Measurements from ENCODE around the gene OR5AP2. TPM values are rescaled to one million over a fixed set of nuclear protein-coding genes. Genes with fewer than 3 reads are reported as not detected.
"Not testable (repeated sequence)": the region's sequence is repeated elsewhere in the genome, so short reads cannot be mapped to it uniquely, and the experiment has no call there.

OR5AP2 gene
- total RNA-seq (not detected), polyA plus RNA-seq (ENCODE audit: insufficient read length in 2 of 2) (not detected)
- long read RNA-seq, donor 1 = 0 reads
- long read RNA-seq, donor 2 = 0 reads
- long read RNA-seq, donor 3 = 0 reads
- long read RNA-seq, donor 4 = 0 reads

DNA sequence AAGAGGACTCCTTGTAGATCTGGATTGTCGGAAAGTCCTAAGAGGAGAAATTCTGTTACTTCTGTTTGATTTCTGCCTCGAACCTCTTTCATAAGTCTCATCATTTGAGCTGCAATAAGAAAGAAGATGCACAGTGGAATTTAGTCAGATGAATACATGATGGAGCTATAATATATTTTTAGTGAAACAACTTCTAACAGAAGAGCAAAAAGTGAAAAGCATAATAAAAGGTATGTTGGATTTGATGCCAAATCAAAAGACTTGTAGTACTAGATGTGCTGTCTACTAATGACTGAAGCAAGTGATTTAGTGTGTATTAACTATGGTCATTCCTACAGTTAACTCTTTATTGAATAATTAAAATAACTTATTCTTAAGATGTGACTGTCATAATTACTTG lies at the start of gene OR5AP2:
OR5AP2 (minus strand) TSS at position 101 of the 400 bp plus-strand sequence; CDS start at position 101, 0 bp downstream.
- H3K4me3 ChIP-seq (ENCODE audit: low read depth, low read length) = no peak within 1 kb of the TSS
- no CpG with 5 or more reads among the region's 2 CpGs for WGBS (ENCODE audit: insufficient coverage)
- no peaks in the 10 kb centered on the region for H3K27me3 ChIP-seq (ENCODE audit: control insufficient read depth, insufficient read depth, low read length)
- no peaks in the 10 kb centered on the region for H3K9me3 ChIP-seq (ENCODE audit: control insufficient read depth, insufficient read depth, low read length)
- H3K36me3 ChIP-seq (ENCODE audit: control insufficient read depth, insufficient read depth, low read length) = no peaks in the 10 kb centered on the region
- no peaks in the 10 kb centered on the region for H3K4me1 ChIP-seq (ENCODE audit: control insufficient read depth, insufficient read depth, low read length)
- no peak for DNase-seq (ENCODE audit: low read depth in 4 of 6, low spot score in 6 of 6)
- H3K27ac ChIP-seq (ENCODE audit: low read depth, low read length) = no peak within 1 kb of the TSS

DNA sequence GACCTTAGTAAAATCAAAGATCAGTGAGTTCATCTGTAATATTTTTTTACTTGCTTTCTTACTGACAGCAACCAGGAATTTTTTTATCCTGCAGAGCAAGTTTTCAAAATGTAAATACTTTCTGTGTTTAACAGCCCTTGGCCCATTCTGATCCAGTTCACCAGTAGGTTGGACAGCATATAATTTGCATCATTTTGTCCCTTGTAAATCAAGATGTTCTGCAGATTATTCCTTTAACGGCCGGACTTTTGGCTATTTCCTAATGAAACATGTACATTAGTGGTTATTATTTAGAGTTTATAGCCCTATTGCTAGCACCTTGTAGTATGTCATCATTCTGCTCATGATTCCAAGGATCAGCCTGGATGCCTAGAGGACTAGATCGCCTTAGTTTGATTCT lies 48.9 kb upstream of the OR5AP2 start:
- not testable (repeated sequence) for H3K27me3 ChIP-seq (ENCODE audit: control insufficient read depth, insufficient read depth, low read length); DNase-seq (ENCODE audit: low read depth in 4 of 6, low spot score in 6 of 6); H3K36me3 ChIP-seq (ENCODE audit: control insufficient read depth, insufficient read depth, low read length); H3K4me3 ChIP-seq (ENCODE audit: low read depth, low read length); H3K4me1 ChIP-seq (ENCODE audit: control insufficient read depth, insufficient read depth, low read length); H3K9me3 ChIP-seq (ENCODE audit: control insufficient read depth, insufficient read depth, low read length); H3K27ac ChIP-seq (ENCODE audit: low read depth, low read length)
- no CpG with 5 or more reads among the region's 3 CpGs for WGBS (ENCODE audit: insufficient coverage)

DNA sequence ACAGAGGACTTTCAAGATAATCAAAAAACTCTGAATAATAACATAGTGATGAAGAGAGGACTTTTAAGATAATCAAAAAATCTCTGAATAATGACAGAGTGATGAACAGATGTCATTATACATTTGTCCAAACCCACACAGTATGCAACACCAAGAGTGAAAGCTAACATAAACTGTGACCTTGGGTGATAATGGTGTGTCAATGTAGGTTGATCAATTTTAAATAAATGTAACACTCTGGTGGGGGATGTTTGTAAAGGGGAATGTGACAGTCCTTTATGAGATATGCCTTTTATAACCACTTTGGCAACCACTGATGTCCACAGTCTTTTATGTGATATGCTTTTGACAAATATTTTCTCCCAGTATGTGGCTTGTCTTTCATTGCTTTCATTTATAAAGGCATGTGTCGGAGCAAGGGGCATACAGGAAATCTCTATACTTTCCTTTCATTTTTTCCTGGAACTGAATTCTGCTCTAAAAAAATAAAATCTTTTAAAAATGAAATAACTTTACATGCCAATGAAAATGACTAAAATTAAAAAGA lies 46.4 kb upstream of the OR5AP2 start:
- no peaks in the 10 kb centered on the region for H3K9me3 ChIP-seq (ENCODE audit: control insufficient read depth, insufficient read depth, low read length)
- no peaks in the 10 kb centered on the region for H3K27me3 ChIP-seq (ENCODE audit: control insufficient read depth, insufficient read depth, low read length)
- H3K27ac ChIP-seq (ENCODE audit: low read depth, low read length) = no peak overlapping the region
- WGBS (ENCODE audit: insufficient coverage) = no CpG with 5 or more reads among the region's 1 CpG
- no peaks in the 10 kb centered on the region for H3K4me1 ChIP-seq (ENCODE audit: control insufficient read depth, insufficient read depth, low read length)
- H3K36me3 ChIP-seq (ENCODE audit: control insufficient read depth, insufficient read depth, low read length) = no peaks in the 10 kb centered on the region
- no peak overlapping the region for H3K4me3 ChIP-seq (ENCODE audit: low read depth, low read length)
- no peak for DNase-seq (ENCODE audit: low read depth in 4 of 6, low spot score in 6 of 6)

DNA sequence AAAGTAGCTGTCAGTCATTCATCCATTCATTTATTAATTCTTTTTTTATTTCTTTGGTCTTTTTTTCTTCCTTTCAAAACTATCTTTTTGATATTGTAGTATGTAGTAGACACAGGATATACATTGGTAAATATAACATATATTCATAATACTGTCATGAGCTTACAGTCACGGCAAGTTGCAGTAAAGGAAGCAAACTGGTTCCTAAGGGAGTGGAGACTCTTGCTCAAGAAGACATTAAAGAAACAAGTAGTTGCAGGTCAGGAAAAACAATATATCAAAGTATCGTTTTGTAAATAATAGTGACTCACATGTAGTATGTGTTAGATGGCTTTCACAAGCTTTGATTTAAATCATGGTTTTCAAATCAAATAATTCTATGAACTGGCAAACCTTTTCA lies 28.7 kb upstream of the OR5AP2 start:
- Histone ChIP-seq H3K4me1 (ENCODE audit: control insufficient read depth, insufficient read depth, low read length) (no peaks in the 10 kb centered on the region), H3K27ac (ENCODE audit: low read depth, low read length) (no peak overlapping the region), H3K36me3 (ENCODE audit: control insufficient read depth, insufficient read depth, low read length) (no peaks in the 10 kb centered on the region), H3K27me3 (ENCODE audit: control insufficient read depth, insufficient read depth, low read length) (no peaks in the 10 kb centered on the region), H3K9me3 (ENCODE audit: control insufficient read depth, insufficient read depth, low read length) (no peaks in the 10 kb centered on the region), H3K4me3 (ENCODE audit: low read depth, low read length) (no peak overlapping the region)
- DNase-seq (ENCODE audit: low read depth in 4 of 6, low spot score in 6 of 6) = no peak
- no CpG with 5 or more reads among the region's 2 CpGs for WGBS (ENCODE audit: insufficient coverage)

DNA sequence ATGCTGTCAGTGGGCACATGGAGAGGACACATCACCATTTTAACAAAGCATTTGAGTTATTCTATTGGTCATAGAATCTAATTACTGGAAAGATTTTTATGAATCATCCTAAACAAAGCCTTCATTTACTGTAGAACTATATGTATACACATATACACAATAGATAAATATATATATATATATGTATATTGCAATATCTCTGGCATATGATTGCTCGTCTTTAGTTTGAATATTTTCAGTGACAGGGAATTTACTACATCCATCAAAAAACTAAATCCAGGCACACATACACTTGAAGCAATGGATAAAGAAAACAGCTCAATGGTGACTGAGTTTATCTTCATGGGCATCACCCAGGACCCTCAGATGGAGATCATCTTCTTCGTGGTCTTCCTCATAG lies 21.1 kb upstream of the OR5AP2 start, which contains the start of gene OR5AR1:
OR5AR1 (plus strand) TSS at position 301 of the 400 bp plus-strand sequence; CDS start at position 301, 0 bp downstream.
- Histone ChIP-seq H3K4me1 (ENCODE audit: control insufficient read depth, insufficient read depth, low read length) (no peaks in the 10 kb centered on the region), H3K36me3 (ENCODE audit: control insufficient read depth, insufficient read depth, low read length) (no peaks in the 10 kb centered on the region), H3K4me3 (ENCODE audit: low read depth, low read length) (no peak within 1 kb of the TSS), H3K9me3 (ENCODE audit: control insufficient read depth, insufficient read depth, low read length) (no peaks in the 10 kb centered on the region), H3K27me3 (ENCODE audit: control insufficient read depth, insufficient read depth, low read length) (no peaks in the 10 kb centered on the region), H3K27ac (ENCODE audit: low read depth, low read length) (no peak within 1 kb of the TSS)
- no CpG with 5 or more reads among the region's 2 CpGs for WGBS (ENCODE audit: insufficient coverage)
- no peak for DNase-seq (ENCODE audit: low read depth in 4 of 6, low spot score in 6 of 6)

DNA sequence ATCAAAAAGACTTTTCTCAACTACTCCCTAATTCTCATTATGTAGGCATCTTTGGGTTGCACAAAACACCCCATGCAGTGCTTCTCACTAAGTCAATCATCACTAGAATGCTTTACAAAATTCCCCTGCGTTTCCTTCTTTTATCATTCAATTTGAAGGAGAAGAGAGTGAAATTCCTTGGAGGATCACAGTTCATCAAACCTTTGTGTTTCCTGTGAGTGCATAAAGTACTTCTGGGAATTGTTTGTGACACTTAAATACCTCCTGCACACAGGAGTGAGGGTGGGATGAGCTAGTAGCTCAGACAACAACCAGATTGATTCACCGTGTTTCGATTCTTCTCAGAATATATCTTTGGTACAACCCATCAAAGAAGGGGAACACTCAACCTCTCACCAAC lies 17.5 kb upstream of the OR5AP2 start:
- no peaks in the 10 kb centered on the region for H3K36me3 ChIP-seq (ENCODE audit: control insufficient read depth, insufficient read depth, low read length)
- H3K4me1 ChIP-seq (ENCODE audit: control insufficient read depth, insufficient read depth, low read length) = no peaks in the 10 kb centered on the region
- H3K4me3 ChIP-seq (ENCODE audit: low read depth, low read length) = no peak overlapping the region
- no peak overlapping the region for H3K27ac ChIP-seq (ENCODE audit: low read depth, low read length)
- WGBS (ENCODE audit: insufficient coverage) = no CpG with 5 or more reads among the region's 3 CpGs
- no peaks in the 10 kb centered on the region for H3K27me3 ChIP-seq (ENCODE audit: control insufficient read depth, insufficient read depth, low read length)
- H3K9me3 ChIP-seq (ENCODE audit: control insufficient read depth, insufficient read depth, low read length) = no peaks in the 10 kb centered on the region
- no peak for DNase-seq (ENCODE audit: low read depth in 4 of 6, low spot score in 6 of 6)

DNA sequence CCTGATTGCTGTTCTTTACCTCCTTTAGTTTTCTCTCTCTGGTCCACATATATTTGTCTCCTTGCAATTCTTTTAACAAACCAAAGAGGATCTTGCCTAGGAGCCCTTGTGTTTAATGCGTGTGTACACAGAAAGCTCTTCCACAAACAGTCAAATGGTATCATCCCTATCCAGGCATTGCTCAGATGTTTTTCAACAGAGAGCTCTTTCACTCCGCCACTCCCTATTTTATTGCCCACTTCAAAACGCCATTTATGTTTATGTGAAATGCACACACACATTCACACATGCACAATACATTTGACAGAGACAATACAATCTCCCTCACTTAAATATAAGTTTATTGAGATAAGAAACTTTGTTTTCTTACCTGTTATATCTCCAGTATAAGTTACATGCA lies 4.7 kb downstream of the OR5AP2 start:
- H3K9me3 ChIP-seq (ENCODE audit: control insufficient read depth, insufficient read depth, low read length) = no peaks in the 10 kb centered on the region
- H3K4me3 ChIP-seq (ENCODE audit: low read depth, low read length) = no peak overlapping the region
- no peaks in the 10 kb centered on the region for H3K4me1 ChIP-seq (ENCODE audit: control insufficient read depth, insufficient read depth, low read length)
- WGBS (ENCODE audit: insufficient coverage) = 88% methylated on average over 1 of the region's 3 CpGs
- DNase-seq (ENCODE audit: low read depth in 4 of 6, low spot score in 6 of 6) = no peak
- H3K27ac ChIP-seq (ENCODE audit: low read depth, low read length) = no peak overlapping the region
- H3K27me3 ChIP-seq (ENCODE audit: control insufficient read depth, insufficient read depth, low read length) = no peaks in the 10 kb centered on the region
- no peaks in the 10 kb centered on the region for H3K36me3 ChIP-seq (ENCODE audit: control insufficient read depth, insufficient read depth, low read length)

DNA sequence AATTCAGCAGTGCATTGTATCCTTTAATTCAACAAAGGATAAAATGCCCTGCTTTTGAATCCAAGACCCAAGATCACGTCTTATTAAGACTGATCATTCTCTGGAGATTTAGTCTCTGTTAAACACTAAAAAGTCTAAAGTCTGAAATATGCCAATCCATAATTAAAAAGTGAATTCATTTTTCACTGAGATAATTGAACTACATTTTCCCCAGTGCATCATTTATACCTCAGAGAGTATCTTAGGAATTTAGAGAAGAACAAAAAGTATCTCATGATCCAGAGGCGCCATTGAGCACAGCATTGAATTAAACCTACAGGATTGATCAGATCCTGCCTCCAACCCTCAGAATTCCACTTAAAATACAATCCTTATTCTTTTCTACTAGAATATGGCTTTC lies 5.4 kb downstream of the OR5AP2 start:
- H3K27me3 ChIP-seq (ENCODE audit: control insufficient read depth, insufficient read depth, low read length) = no peaks in the 10 kb centered on the region
- WGBS (ENCODE audit: insufficient coverage) = no CpG with 5 or more reads among the region's 2 CpGs
- H3K27ac ChIP-seq (ENCODE audit: low read depth, low read length) = no peak overlapping the region
- no peak overlapping the region for H3K4me3 ChIP-seq (ENCODE audit: low read depth, low read length)
- no peaks in the 10 kb centered on the region for H3K36me3 ChIP-seq (ENCODE audit: control insufficient read depth, insufficient read depth, low read length)
- no peak for DNase-seq (ENCODE audit: low read depth in 4 of 6, low spot score in 6 of 6)
- no peaks in the 10 kb centered on the region for H3K9me3 ChIP-seq (ENCODE audit: control insufficient read depth, insufficient read depth, low read length)
- no peaks in the 10 kb centered on the region for H3K4me1 ChIP-seq (ENCODE audit: control insufficient read depth, insufficient read depth, low read length)

DNA sequence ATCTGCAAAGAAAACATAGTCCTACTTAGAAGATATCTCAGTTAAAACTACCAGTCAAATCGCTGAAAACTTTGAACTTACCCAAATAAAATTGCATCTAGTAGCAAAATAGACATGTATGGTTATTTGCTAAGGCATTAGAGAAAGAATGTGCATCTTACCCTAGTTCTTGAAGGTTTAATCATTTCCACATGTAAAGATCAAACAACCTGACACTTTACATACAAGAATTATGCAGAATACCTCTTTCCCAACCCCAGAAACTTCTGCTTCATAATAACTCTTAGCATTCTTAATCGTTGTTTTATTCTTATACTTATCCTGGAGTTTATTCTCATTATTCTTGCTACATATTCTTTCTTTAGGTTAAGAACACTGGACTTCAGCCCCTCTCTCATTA lies 9.9 kb downstream of the OR5AP2 start:
- Histone ChIP-seq H3K4me3 (ENCODE audit: low read depth, low read length) (no peak overlapping the region), H3K9me3 (ENCODE audit: control insufficient read depth, insufficient read depth, low read length) (no peaks in the 10 kb centered on the region), H3K27ac (ENCODE audit: low read depth, low read length) (no peak overlapping the region), H3K36me3 (ENCODE audit: control insufficient read depth, insufficient read depth, low read length) (no peaks in the 10 kb centered on the region), H3K4me1 (ENCODE audit: control insufficient read depth, insufficient read depth, low read length) (no peaks in the 10 kb centered on the region), H3K27me3 (ENCODE audit: control insufficient read depth, insufficient read depth, low read length) (no peaks in the 10 kb centered on the region)
- no CpG with 5 or more reads among the region's 2 CpGs for WGBS (ENCODE audit: insufficient coverage)
- no peak for DNase-seq (ENCODE audit: low read depth in 4 of 6, low spot score in 6 of 6)

DNA sequence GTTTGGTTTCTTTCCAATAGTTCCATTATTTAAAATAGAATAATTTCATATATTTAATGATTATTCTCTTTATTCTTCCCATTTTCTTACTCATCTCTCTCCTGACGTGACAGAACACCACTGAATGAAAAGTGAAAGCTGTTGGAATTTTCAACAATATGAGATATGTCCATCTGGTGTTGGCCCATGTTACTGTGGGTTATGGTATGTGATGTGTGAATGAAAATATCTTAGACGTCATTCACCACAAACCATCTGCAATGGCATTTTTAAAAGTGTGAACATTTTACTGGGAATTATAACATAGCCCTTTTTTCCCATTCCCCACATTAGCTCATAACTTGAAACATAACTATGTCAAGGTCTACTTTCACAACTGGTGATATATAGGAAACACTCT lies 16.3 kb downstream of the OR5AP2 start:
- WGBS (ENCODE audit: insufficient coverage) = no CpG with 5 or more reads among the region's 2 CpGs
- H3K4me1 ChIP-seq (ENCODE audit: control insufficient read depth, insufficient read depth, low read length) = no peaks in the 10 kb centered on the region
- DNase-seq (ENCODE audit: low read depth in 4 of 6, low spot score in 6 of 6) = peak in 1 of 6 donors; percentile 62
- no peaks in the 10 kb centered on the region for H3K27me3 ChIP-seq (ENCODE audit: control insufficient read depth, insufficient read depth, low read length)
- no peaks in the 10 kb centered on the region for H3K36me3 ChIP-seq (ENCODE audit: control insufficient read depth, insufficient read depth, low read length)
- no peaks in the 10 kb centered on the region for H3K9me3 ChIP-seq (ENCODE audit: control insufficient read depth, insufficient read depth, low read length)
- H3K27ac ChIP-seq (ENCODE audit: low read depth, low read length) = no peak overlapping the region
- no peak overlapping the region for H3K4me3 ChIP-seq (ENCODE audit: low read depth, low read length)

Measured in spinal cord (tissue), 10 donors.